Testis (tissue), 3 donors: Measurements from ENCODE around the gene PDZD7. TPM values are rescaled to one million over a fixed set of nuclear protein-coding genes. Genes with fewer than 3 reads are reported as not detected.

Source experiments
- DNase-seq: peaks from one replicate; pipeline ENCODE4 v3.0.0-alpha.2; 2019
- H3K27ac ChIP-seq, 2 donors: fragments of 200-600 bp; sonication (generic); one replicate each; pipeline ENCODE4 v1.5.1; 2019
- H3K27me3 ChIP-seq: fragments of 200-600 bp; sonication (generic); one replicate; pipeline ENCODE4 v1.5.1; 2019
- H3K36me3 ChIP-seq: fragments of 200-600 bp; sonication (generic); one replicate; pipeline ENCODE4 v1.5.1; 2017; ENCODE audit warnings: low read depth; ENCODE audit errors: missing control alignments
- H3K4me1 ChIP-seq: fragments of 200-600 bp; sonication (generic); one replicate; pipeline ENCODE4 v1.5.1; 2019
- H3K4me3 ChIP-seq, 2 donors: fragments of 200-600 bp; sonication (generic); one replicate each; pipeline ENCODE4 v1.5.1; 2017 to 2019
- H3K9me3 ChIP-seq: fragments of 200-600 bp; sonication (generic); one replicate; pipeline ENCODE4 v1.5.1; 2017
- CTCF ChIP-seq, 3 experiments: fragments of 450-650 bp in 2 of 3; fragments of 200-600 bp in 1 of 3; sonication (generic) in 1 of 3; IDR thresholded peaks; one replicate each; pipeline ENCODE4 v1.5.1; 2016 to 2019; ENCODE audit warnings: antibody characterized with exemption in 3 of 3, mild to moderate bottlenecking in 2 of 3, moderate library complexity in 1 of 3
- POLR2A ChIP-seq: fragments of 450-650 bp; IDR thresholded peaks from one replicate; pipeline ENCODE4 v1.6.1; 2017; ENCODE audit warnings: antibody characterized with exemption, mild to moderate bottlenecking, moderate library complexity
- WGBS, 2 donors: methylation state at CpG; one replicate each; pipeline ENCODE4 v1.1.5; 2018; 5-methylcytosine and 5-hydroxymethylcytosine counted together
- intact Hi-C: fragments of 100-400 bp; cut with DNase I; formaldehyde crosslinking; loops from one replicate; pipeline ENCODE4 v1.15.1; 2023; ENCODE audit warnings: low total_unique reads
- polyA plus RNA-seq: library from polyadenylated mRNA; stranded (reverse); fragments of 350-450 nt; fragmentation: Illumina TruSeq; extraction: RNeasy Lipid Tissue Mini Kit (QIAGEN cat#74804); gene quantifications from one replicate; pipeline ENCODE4 v1.2.3, GENCODE V29; 2014; ENCODE audit warnings: low read depth, low replicate concordance; ENCODE audit not compliant: insufficient read depth
- total RNA-seq, 2 donors: library from RNA; depleted of rRNA; stranded (reverse); fragments of >200 nt; gene quantifications; one replicate each; pipeline ENCODE4 v1.2.3, GENCODE V29; 2016

The PDZD7 gene
- total and polyA plus RNA-seq, 3 donors from 2014 or later, result 1.6 to 3.5 (median 2.2) TPM

- H3K9me3 ChIP-seq, result no peaks in the 10 kb centered on the region
- no peaks in the 10 kb centered on the region for H3K27me3 ChIP-seq
- H3K36me3 ChIP-seq, result no peaks in the 10 kb centered on the region
- 0% methylated on average over 31 to 49 of the region's 66 CpGs for WGBS, 2 donors
- no peak for TF ChIP-seq POLR2A
- TF ChIP-seq CTCF (IDR thresholded peaks at IDR 0.05), result peak; percentile 81 to 88 (median 83)
- intact Hi-C loops, result no loop called here
- H3K4me3 ChIP-seq, result peak overlapping the region; percentile 76 to 97
- H3K4me1 ChIP-seq, result peaks cover 34% of the 10 kb centered on the region
- H3K27ac ChIP-seq, result peak overlapping the region; percentile 99 to 100
- DNase-seq, result peak; percentile 76
These were observed 33.4 kb downstream of the PDZD7 start for GRCh38 chr10:100997360-100998182.

GRCh38 chr10:100996678-100997359, 34.1 kb downstream of the PDZD7 start:
- no peaks in the 10 kb centered on the region for H3K36me3 ChIP-seq
- 9 to 17% methylated on average over 14 to 33 of the region's 46 CpGs for WGBS, 2 donors
- intact Hi-C loops, result no loop called here
- TF ChIP-seq POLR2A, result no peak
- no peak for TF ChIP-seq CTCF (IDR thresholded peaks at IDR 0.05)
- DNase-seq, result peak; percentile 46
- peak overlapping the region; percentile 99 to 100 for H3K27ac ChIP-seq
- H3K4me3 ChIP-seq, result peak overlapping the region; percentile 76 to 97
- no peaks in the 10 kb centered on the region for H3K9me3 ChIP-seq
- no peaks in the 10 kb centered on the region for H3K27me3 ChIP-seq
- peaks cover 26% of the 10 kb centered on the region for H3K4me1 ChIP-seq

GRCh38 chr10:100995181-100995580, 35.7 kb downstream of the PDZD7 start:
- intact Hi-C loops, result no loop called here
- DNase-seq, result no peak
- Histone ChIP-seq H3K27me3 (no peaks in the 10 kb centered on the region), H3K36me3 (no peaks in the 10 kb centered on the region), H3K27ac (peak overlapping the region in 1 of 2 donors; percentile 24), H3K9me3 (no peaks in the 10 kb centered on the region), H3K4me1 (peaks cover 13% of the 10 kb centered on the region), H3K4me3 (no peak overlapping the region)
- 35 to 55% methylated on average over 6 of the region's 6 CpGs for WGBS, 2 donors
- no peak for TF ChIP-seq POLR2A
- TF ChIP-seq CTCF (IDR thresholded peaks at IDR 0.05), result no peak

- Histone ChIP-seq H3K27ac (no peak overlapping the region), H3K4me1 (peaks cover 14% of the 10 kb centered on the region), H3K36me3 (no peaks in the 10 kb centered on the region), H3K27me3 (no peaks in the 10 kb centered on the region), H3K4me3 (no peak overlapping the region), H3K9me3 (no peaks in the 10 kb centered on the region)
- intact Hi-C loops, result no loop called here
- 55 to 61% methylated on average over 10 of the region's 10 CpGs for WGBS, 2 donors
- TF ChIP-seq POLR2A, result no peak
- peak; percentile 59 to 67 (median 64) for TF ChIP-seq CTCF (IDR thresholded peaks at IDR 0.05)
- peak; percentile 49 for DNase-seq
These were observed 36.8 kb downstream of the PDZD7 start for GRCh38 chr10:100993986-100994708.
